Stimulated activated CD4-positive, alpha-beta T cell treated with anti-CD3 and anti-CD28 coated beads, Interleukin-12 subunit alpha, Interleukin-12 subunit beta, amount 100 ng/mL, for 4 hours (primary cell): ENCODE measurements around the gene DAPK1.

Source experiments
- DNase-seq: peaks from one replicate; pipeline ENCODE4 v3.0.0-alpha.2; 2020

Gene DAPK1

DNA sequence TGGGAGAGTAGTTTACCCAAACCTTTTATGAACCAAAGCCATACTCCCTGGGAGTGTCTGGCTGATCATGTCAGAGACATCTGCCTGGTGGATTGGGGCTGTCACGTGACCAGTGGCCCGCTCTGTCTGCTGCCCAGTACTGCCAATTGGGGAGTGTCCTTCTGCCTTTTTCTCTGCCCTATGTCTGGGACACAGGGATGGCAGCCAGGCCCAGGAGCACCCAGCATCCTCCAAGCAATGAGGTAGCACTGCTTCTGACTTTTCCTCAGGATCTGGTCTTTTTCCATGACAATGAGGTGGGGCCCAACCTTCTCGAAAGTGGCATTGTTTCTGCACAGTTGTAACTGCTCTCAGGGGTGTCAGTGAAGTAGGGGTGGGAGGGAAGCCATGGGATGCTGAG is 21.8 kb downstream of the DAPK1 start:
- DNase-seq, result no peak

DNA sequence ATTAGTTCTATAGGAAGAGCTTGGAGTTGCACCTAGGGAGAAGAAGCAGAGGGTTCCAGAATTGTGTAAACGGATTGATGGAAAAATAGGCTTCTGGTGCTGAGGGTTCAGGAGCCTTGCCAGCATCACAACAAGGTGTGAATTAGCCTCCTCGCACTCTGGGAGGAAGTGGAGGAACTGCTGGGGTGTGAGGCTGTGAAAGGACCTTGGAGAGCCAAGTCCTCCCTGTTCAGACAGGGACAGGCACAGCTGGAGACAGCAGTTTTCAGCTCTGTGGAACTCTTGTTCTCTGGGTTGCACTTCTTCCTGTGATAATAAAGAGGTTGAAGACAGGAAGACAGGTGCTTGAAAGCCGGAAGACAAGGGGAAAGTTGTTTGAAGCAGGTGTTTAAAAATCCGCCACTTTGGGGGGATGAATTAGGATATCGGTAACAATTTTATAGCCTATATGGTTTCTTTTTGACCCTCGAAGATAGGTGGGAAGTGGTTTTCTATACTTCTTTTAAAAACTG is 22.6 kb downstream of the DAPK1 start:
- no peak for DNase-seq

DNA sequence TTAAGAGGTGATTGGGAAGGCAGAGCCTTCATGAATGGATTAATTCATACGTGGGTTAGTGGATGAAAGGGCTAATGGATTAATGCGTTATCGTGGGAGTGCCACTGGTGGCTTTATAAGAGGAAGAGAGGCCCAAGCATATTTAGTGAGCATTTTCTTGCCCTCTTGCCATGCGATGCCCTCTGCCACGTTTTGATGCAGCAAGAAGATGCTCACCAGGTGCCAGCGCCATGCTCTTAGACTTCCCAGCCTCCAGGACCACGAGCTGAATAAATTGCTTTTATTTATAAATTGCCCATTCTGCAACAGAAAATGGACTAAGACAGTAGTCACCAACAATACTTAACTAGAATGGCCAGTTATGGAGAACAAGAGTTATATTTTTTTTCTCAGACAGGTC is 24.2 kb downstream of the DAPK1 start:
- no peak for DNase-seq

GRCh38 chr9:87524061-87524460 is 26.4 kb downstream of the DAPK1 start:
- DNase-seq, result no peak

GRCh38 chr9:87525546-87526303 is 28.1 kb downstream of the DAPK1 start:
- DNase-seq, result no peak

DNA sequence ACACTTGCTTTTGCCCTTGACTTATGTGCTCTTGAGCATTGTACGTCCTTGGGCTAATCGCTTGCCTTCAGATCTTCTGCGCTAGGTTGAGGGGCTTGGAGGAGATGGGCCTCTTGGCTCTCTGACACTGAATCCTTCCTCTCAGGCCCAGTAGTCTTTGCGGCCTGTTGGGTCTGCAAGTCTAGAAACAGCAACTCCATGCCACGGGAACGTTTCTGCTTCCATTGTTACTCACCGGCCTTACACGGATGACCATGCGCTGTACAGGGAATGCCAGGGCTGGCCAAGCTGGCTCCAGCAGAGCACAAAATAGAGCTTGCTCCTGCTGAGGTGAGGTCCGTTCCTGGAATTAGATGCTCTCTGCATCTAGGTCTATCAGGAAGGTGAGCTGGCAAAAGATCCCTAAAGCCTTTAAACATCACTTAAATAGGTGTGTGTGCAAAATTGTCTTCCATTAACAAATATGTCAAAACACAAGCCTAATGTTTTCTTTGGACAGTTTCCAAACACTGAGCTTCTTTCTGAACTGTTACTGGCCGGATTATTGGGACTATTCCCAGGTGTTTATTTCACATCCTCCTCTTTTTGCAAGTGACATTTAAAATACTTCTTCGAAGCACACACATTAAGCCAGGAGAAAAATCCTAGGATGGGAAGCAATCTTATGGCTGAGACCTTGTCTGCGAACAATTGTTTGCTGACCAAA is 29.7 kb downstream of the DAPK1 start:
- no peak for DNase-seq

DNA sequence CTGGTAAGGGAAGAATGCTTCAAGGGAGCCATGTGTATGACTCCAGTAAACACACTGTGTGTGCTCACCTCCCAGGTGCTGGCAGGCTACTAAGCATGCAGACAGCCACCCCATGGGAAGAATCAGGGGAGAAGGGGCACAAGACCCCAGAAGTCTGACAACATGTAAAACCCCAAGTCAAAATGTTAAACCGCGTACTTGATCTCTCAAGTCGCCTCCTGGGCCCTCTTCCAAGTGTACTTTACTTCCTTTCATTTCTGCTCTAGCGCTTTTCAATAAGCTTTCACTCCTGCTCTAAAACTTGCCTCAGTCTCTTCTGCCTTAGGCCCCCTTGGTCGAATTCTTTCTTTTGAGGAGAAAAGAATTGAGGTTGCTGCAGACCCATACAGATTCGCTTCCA is 31.3 kb downstream of the DAPK1 start:
- DNase-seq, result no peak

GRCh38 chr9:87529671-87530070 is 32.0 kb downstream of the DAPK1 start:
- DNase-seq, result no peak

DNA sequence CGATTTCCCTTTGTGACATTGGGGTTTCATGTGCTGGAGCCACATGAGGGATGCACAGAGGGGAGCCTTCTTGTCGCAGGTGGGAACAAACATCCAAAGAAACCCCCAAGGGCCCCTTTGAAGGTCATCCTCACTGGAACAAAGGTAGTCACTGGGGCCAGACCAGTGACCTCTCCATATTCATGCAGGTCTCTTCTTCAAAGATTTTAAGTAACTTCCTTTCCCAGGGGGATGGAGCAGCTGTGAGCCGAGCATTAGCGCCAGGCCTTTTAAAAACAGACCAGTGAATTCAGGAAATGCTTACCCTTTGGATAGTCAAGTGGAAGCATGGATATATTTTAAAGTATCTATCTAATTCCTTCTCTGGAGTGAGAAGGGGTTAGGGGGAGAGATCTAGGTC is 33.0 kb downstream of the DAPK1 start:
- DNase-seq, result no peak

GRCh38 chr9:87531370-87532295 is 34.0 kb downstream of the DAPK1 start:
- DNase-seq, result no peak

- no peak for DNase-seq
Measured at GRCh38 chr9:87533271-87533670, 35.6 kb downstream of the DAPK1 start.

- no peak for DNase-seq
Measured at GRCh38 chr9:87534036-87534435, 36.4 kb downstream of the DAPK1 start.

GRCh38 chr9:87534957-87535356 is 37.3 kb downstream of the DAPK1 start:
- no peak for DNase-seq

DNA sequence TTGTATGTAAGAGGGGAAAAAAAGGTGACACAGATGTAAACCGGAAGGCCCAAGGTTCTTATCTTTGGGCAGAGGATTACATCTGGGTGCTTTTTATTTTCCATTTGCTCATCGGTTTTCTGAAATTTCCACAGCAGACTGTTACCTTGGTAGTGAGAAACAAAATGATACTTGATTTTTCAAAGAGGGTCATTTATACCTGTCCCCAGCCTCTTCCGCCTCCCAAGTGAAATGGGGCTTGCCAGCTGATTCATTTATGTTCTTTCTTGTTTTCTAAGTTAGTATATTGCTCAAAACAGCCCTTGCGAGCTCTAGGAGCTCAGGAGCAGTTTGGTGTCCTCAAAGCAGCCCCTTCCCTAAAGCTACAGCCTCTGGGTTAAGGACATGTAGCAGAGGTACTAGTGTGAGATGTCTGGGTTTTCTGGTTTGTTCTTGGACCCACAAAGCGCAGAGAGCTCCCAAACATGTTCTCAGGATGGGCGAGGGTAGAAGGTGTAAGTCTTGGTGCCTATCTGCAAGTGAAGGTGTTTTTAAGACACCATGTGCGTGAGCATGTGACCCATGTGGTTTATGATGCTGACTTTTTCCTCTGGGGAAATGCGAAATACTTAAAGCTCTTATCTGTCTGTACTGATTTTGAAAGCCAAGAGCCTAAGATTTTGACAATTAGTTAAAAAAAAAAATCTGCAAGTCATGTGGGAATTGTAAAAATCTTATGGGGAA is 38.3 kb downstream of the DAPK1 start:
- DNase-seq, result no peak

GRCh38 chr9:87537625-87538024 is 40.0 kb downstream of the DAPK1 start:
- DNase-seq, result no peak

DNA sequence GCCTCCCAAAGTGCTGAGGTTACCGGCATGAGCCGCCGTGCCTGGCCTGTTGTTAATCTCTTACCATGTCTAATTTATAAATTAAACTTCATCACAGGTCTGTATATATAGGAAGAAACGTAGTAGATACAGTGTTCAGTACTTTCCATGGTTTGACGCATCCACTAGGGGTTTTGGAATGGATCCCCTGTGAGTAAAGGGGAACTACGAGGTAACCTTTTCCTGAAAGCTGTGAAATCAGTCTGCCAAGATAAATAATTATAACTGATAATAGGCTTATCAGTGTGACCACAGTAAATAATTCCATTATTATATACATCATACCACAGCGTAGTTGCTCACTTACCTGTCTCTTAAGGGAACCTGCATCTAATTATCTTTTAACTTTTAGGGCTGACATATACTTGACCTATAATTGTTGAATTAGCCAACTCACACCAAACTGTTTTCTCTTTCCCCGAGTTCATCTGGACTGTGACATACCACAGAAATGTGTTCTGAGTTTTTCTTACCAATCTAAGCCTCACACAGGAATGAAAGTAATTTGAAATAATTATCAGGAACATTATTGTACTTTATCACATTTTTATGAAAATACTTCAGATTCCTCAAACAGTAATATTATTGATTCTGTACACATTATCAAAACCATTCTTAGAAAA is 42.9 kb downstream of the DAPK1 start:
- no peak for DNase-seq

GRCh38 chr9:87541663-87542062 is 44.0 kb downstream of the DAPK1 start:
- no peak for DNase-seq

DNA sequence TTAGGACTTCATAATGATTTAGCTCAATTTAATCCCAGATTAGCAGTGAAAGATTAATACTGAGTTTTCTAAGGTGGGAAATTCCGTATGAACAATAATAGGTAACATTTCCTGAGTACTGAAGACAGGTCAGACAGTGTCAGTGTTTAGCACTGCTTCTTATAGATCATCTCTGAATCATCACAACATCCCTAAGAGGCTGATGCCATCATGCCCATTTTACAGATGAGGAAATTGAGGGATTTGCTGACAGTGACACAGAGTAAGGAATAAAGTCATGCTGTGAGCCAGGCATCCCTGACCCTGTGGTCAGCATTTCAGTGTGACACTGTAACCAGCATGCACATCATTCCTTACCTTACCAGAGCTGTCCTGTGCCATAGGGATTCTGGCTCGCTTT is 44.5 kb downstream of the DAPK1 start:
- DNase-seq, result no peak

DNA sequence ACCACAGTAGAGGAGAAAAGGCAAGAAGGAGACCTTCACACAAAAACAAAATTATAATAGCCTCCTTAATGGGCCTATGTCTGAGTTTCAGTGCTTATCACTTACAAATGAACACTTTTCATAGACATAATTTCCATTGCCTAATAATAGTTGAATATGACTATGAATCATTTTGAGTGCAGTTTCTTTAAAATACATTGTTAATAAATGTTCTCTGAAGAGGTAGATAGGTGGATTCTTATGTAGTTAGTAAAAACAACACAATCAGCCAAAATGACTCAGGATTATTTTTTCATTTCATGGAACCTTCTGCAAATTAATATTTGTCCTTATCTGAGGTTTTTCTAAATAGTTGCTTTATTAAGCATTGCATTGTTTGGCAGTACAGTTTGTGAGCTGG is 45.6 kb downstream of the DAPK1 start:
- no peak for DNase-seq

- no peak for DNase-seq
Measured at GRCh38 chr9:87545858-87546257, 48.2 kb downstream of the DAPK1 start.

- no peak for DNase-seq
Measured at GRCh38 chr9:87546704-87547103, 49.0 kb downstream of the DAPK1 start.

DNA sequence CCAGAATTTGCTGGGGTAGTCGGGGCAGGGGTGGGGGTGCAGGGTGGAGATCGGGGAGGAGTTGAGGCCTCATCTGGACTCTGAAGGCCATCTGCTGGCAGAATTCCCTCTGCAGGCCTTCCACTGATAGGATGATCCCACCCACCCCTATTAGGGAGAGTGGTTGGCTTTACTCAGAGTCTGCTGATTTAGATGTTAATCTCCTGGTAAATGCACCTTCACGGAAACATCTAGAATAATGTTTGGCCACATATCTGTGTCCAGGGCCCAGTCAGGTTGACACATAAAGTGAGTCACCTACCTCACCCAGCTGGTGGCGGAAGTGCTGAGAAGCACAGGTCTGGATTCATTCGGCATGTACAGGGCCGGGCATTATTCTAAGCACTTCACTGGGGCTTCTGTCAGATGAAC is 50.0 kb downstream of the DAPK1 start:
- DNase-seq, result no peak
